Activated naive CD4-positive, alpha-beta T cell treated with anti-CD3 and anti-CD28 coated beads, Interleukin-2, amount 50 U/mL, for 16 hours (primary cell): ENCODE results near the gene PRKAG2.

Experiments
- DNase-seq: peaks from one replicate; pipeline ENCODE4 v3.0.0-alpha.2; 2020

Gene PRKAG2

DNA sequence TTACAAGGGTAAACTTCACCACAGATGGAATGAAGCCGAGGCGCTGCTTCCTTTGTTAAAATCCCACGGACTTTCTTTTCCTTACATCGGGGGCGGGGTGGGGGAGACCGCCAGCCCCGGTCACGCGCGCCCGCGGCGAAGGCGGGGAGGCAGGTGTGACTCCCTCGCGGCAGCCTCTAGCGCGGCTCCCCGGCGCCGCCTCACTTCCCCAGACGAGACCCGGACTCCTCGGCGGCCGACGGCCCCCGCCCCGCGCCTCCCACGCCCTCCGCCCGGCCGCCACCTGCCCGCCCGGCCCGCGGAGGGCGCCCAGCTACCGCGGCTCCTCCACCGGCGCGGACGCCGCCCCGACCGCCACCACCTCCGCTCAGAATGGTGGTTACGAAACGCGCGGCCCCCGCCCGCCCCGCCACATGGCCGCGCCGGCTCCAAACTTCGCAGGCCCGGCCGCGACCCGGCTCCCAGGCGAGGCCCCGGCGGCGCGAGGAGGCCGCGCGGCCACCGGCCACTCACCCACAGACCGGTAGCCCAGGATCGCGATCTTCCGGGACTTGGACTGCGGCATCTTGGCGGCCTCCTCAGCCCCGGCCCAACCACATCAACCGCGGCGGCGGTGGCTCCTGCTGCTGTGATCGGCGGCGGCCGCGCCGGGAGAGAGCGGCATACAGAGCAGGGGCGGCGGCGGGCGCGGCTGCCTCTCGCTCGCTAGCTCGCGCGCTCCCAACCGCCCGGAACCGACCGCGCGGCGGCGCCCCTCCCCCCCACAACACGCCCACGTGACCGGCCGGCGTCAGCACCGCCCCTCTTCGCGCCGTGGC, 357.8 kb downstream of the PRKAG2 start:
- DNase-seq, result peak; percentile 63

DNA sequence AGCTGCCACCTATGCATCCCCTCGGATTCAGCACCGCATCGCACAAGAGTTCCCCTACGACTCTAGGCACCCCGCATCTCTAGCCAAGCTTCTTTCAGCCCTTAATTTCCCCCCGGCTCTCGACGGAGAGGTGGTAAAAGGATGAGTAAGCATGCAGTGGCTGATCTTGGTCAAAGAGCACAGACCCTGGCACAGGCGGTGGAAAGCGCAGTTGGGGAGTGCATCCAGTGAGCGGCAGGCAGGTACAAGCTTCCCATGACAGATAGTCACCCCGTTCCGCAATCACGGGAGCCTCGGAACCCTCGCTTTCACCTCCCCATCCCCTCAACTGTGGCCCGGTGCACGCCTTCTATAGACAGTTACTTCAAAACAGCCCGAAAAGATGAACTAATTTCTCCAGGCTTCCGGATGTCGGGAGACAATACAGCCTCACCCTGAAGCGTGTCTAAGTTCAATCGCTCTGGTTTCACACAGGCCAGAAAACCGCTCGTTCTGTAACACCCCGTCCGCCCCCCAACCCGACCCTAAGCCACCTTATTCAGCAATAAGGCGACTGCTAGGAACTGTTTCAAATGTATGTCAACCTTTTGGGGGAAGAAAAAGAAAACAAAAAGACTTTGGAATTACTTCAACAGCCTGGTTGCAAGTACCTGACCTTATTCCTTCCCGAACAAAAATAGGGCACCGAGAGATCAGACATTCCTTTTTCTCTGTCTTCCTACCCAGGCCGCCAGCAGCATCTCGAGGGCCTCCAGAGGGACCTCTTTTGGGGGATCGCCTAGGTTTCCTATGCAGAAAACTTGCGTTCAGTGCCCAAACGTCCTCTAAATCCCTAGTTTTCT, 358.6 kb downstream of the PRKAG2 start:
- peak; percentile 59 for DNase-seq

DNA sequence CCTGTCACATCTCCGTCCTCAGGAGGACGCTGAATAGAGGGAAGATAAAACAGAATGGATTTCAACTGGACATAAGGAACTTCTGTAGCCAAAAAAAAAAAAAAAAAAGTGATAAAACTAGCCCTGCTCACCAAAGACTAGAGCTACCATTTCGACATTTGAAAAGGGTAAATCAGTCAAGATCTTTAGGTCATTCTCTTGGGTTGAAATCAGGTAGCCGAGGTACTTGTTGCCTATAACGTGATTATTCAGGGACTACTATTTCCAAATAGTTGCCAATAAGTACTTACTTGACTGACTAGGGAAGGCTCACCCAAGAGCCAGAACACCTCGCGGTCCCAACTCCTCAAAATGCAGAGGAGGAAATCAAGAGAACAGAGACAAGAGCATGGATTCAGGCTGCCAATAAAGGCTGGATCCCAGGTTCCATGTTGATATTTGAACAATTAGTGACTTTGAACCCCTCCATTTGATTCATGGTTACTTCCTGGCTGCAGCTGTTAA, 359.3 kb downstream of the PRKAG2 start:
- DNase-seq, result no peak

DNA sequence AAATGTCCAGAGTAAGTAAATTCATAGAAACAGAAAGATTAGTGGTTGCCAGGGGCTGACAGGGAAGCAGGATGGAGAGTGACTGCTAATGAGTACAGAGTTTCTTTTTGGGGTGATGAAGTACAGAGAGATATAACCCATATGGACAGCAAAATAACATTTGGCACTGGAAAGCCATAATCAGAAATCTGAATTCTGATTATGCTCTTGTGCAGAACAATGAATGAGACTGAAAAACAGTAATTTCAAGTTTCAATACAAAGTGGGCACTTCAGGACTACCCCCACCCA, 361.7 kb downstream of the PRKAG2 start:
- DNase-seq, result no peak

DNA sequence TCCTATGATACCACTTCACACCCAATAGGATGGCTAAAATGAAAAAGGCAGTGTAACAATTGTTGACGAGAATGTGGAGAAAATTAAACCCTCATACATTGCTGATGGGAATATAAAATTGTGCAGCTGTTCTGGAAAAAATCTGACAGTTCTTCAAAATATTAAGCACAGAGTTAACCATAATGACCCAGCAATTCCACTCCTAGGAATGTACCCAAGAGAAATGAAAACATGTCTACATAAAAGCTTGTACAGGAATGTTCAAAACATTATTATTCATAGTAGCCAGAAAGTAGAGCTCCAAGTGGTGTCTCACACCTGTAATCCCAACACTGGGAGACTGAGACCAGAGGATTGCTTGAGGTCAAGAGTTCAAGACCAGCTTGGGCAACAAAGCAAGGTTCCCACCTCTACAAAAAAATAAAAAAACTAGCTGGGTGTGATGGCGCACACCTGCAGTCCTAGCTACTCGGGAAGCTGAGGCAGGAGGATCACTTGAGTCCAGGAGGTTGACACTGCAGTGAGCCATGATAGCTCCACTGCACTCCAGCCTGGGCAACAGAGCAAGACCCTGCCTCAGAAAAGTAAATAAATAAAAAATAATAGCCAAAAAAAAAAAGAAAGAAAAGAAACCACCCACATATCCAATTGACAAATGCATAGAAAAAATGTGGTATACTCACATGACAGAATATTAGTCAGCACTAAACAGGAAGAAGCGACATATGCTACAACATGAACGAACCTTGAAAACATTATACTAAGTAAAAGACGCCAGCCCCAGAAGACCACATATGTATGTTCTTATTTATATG, 362.2 kb downstream of the PRKAG2 start:
- no peak for DNase-seq

DNA sequence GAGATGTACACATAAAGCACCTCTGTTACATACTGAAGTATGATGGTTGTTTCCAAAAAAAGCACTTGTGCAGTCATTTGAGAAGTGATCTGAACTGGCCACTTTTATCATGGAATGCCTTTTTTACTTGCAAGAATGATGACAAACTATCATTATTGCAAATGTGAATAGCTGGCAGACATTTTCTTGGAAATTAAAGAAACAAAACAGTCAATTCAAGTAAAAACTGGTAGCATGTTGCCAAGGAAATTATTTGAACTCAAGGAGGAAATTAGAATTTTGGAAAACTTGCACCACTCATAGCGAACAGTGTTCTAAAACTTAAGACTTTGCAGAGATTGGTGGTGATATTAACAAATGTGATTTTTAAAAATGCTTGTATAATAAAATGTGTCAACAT, 363.8 kb downstream of the PRKAG2 start:
- no peak for DNase-seq

DNA sequence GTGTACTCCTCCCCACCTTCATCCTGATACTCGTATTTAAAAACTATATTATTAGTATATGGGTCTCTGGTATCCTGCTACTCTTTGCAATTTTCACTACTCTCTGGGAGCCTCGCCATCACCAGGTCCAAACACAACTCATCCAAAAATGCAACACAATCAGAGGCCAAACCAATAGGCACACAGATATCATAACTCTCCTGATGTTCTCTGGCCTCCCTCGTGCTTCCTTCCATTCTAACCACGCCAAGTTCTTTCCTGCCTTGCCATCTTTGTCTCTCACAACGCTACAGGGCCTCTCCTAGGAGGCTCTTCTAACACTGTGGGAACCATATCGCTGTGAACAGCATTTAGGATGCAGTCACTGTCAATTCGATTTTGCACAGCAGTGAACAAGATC, 364.6 kb downstream of the PRKAG2 start:
- no peak for DNase-seq

DNA sequence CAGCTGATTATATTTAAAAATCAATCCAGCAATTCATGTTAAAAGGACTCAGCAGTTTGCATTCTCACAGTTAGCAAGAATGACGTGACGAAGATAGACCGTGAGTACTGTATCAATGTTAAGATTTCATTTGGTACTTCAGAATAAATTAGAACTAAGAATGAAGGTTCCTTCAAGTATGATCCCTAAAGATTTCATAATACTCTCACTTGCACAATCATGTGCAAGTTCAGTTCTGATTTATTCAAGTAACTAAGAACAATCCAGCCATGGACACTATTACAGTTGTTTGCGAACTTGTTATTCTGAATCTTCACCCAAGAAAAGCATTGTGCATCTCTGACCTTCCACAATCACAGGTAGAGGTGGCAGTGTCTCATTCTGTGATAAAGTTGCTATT, 365.0 kb downstream of the PRKAG2 start:
- no peak for DNase-seq

DNA sequence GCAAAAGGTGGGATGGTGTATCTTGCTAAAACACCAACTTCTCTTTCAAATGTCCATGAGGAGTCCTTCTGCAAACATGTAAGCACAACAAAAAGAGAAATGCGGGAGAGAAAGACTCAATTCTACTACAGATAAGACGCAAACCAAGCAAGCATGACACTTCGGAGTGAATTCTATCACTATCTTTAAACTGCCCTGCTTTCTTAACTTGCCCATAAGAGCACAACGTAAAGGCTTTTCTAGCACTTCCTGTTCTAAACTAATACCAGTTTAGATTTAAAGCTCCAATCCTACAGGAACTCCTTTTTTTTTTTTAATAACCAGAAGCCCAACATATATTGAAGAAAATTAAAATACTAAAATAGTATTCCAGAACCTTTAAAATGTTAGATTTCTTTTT, 365.6 kb downstream of the PRKAG2 start:
- DNase-seq, result no peak

DNA sequence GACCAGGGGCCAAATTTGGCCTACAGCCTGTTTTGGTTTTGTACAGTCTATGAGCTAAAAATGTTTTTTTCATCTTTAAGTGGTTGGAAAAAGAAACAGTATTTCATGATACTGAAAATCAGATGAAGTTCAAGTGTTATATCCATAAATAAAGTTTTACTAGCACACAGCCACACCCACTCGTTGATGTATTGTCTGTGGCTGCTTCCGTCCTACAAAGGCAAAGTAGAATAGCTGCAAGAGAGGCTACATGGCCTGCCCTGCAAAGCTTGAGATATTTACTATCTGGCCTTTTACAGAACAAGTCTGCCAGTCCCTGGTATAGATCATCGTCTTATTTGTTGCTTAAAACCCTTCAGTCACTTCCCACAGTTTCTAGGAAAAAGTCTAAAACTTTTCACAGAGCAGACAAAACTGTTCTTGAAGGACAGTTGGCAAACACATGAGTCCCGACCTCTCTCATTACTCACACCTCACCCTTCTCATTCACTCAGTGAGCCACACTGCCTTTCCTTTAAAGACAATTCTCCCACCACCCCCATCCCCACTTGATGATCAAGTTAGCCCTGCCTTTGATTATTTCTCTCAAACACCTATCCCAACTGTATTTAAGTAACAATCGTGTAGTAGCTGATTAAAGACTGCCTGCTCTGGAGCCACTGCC, 367.1 kb downstream of the PRKAG2 start:
- no peak for DNase-seq

DNA sequence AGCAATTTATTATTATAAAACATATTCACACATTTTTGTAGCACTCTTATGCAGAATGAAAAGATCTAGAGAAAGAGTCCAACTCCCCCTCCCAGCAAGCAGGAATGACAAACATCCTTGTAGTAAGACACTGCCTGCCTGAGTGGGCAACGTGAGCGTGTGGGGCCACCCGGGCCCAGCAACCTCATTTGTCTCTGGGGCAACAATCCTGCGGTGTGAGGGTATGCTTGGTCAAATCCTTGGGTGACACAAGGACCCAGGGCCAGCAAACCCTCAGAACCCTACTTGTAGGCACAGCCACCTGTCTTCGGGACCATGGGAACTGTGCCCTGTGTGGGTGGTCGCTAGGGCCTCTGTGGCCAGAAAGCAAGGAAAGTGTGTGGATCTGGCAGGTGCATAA, 367.9 kb downstream of the PRKAG2 start:
- DNase-seq, result no peak

DNA sequence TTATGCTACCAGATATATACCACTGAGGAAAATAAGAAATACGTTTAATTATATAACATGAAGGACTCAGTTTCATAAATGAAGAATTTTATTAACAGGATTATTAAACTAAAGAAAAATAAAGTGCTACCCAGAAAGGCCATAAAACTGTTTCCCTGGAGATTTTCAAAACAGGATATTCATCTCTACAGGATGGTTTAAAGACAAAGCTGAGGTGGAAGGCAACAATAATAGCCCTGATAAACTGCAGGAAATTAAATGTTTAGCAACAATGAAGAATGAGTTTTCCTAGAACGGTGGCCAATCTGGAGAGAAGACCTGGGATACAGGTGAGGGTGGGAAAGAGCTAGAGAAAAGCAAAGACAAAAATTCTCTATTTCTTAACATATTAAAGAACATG, 369.1 kb downstream of the PRKAG2 start:
- DNase-seq, result no peak

DNA sequence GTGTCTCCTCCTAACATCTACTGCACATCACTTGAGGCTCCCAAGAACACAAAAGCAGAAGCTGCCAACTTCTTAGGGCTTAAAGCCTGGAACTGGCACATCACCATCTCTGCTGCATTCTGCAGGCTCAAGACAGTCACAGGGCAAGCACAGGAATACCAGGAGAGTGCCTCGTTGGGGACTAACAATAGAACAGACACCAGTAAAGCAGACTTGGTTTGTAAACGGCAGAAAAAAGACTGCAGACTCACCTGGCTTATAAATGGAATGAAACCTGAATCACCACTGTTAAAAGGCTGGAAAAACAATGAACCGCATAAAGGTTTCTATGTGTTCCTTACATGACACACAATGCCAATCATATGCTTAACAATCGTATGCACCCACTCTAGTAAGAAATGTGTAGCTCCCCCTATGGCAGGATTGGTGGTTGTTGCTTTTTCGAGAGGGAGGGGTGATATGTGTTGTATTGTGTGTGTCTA, 370.0 kb downstream of the PRKAG2 start:
- DNase-seq, result no peak
